Neural progenitor cell (in vitro differentiated cells): ENCODE data around the gene KLHL25.

Source experiments
- EZH2 ChIP-seq: fragments of 200-600 bp; sonication (generic); IDR thresholded peaks from 2 replicates; pipeline ENCODE4 v1.6.1; 2017; ENCODE audit warnings: antibody characterized with exemption, mild to moderate bottlenecking, moderate library complexity
- EZH2phosphoT487 ChIP-seq: fragments of 200-600 bp; sonication (generic); IDR thresholded peaks from 2 replicates; pipeline ENCODE4 v1.6.1; 2017; ENCODE audit warnings: antibody characterized with exemption
- TF ChIP-seq, protein P1 (sequence below): fragments of 200-600 bp; sonication (generic); IDR thresholded peaks from 2 replicates; pipeline ENCODE4 v1.5.1; 2017; ENCODE audit warnings: antibody characterized with exemption, mild to moderate bottlenecking

DNA sequence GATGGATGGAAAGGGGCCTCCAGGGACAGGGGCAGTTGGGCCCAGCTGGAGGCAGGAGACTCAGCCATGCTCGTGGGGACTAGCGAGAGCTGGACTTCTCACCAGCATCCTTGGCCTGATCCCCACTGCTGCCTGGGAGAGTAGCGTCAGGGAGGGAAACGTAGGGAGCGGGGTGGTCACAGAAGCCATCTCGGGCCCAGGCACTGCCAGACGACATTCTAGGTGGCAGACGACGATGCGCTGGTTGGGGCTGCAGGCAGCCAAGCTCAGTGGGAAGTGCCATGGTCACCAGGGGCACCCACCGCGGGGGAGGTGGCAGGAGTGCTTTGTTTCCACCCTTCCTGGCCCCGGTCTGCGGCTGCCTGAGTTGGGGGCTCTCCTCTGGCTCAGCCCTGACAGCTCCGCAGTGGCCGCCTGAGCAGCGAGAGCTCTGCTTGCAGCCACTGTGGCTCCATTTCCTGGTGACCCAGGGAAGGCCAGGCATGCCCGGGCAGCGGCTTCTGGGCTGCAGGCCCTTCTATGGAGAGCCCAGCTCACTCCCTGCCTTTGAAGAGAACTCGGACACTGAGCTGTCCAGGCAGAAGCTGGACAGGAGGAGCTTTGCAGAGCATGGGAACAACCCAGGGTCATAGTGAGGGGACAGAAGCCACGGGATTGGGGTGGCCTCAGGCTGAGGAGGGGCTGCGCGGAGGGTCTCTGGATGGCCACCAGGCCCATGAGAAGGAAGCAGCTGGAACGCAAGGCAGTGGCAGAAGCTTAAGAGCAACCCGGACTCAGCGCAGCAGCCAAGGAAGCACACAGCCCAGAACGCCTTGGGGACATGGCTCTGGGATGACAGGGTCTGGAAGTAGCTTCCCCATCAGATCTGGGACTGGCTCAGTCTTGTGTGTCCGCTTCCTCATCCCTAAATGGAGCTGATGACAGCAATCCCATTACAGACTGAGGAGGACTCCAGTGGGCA lies 30.8 kb downstream of the KLHL25 start:
- TF ChIP-seq EZH2phosphoT487 = no peak
- TF ChIP-seq, protein P1, sequence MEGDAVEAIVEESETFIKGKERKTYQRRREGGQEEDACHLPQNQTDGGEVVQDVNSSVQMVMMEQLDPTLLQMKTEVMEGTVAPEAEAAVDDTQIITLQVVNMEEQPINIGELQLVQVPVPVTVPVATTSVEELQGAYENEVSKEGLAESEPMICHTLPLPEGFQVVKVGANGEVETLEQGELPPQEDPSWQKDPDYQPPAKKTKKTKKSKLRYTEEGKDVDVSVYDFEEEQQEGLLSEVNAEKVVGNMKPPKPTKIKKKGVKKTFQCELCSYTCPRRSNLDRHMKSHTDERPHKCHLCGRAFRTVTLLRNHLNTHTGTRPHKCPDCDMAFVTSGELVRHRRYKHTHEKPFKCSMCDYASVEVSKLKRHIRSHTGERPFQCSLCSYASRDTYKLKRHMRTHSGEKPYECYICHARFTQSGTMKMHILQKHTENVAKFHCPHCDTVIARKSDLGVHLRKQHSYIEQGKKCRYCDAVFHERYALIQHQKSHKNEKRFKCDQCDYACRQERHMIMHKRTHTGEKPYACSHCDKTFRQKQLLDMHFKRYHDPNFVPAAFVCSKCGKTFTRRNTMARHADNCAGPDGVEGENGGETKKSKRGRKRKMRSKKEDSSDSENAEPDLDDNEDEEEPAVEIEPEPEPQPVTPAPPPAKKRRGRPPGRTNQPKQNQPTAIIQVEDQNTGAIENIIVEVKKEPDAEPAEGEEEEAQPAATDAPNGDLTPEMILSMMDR = no peak
- TF ChIP-seq EZH2 = no peak
